GDM1 (cell line): ENCODE data around the gene GRB14.
"Not testable (repeated sequence)": the region's sequence is repeated elsewhere in the genome, so short reads cannot be mapped to it uniquely, and the experiment has no call there.

Experiments
- DNase-seq: peaks from one replicate; lab custom pipeline; 2025; lab: John Stamatoyannopoulos, UW

The GRB14 gene

DNA sequence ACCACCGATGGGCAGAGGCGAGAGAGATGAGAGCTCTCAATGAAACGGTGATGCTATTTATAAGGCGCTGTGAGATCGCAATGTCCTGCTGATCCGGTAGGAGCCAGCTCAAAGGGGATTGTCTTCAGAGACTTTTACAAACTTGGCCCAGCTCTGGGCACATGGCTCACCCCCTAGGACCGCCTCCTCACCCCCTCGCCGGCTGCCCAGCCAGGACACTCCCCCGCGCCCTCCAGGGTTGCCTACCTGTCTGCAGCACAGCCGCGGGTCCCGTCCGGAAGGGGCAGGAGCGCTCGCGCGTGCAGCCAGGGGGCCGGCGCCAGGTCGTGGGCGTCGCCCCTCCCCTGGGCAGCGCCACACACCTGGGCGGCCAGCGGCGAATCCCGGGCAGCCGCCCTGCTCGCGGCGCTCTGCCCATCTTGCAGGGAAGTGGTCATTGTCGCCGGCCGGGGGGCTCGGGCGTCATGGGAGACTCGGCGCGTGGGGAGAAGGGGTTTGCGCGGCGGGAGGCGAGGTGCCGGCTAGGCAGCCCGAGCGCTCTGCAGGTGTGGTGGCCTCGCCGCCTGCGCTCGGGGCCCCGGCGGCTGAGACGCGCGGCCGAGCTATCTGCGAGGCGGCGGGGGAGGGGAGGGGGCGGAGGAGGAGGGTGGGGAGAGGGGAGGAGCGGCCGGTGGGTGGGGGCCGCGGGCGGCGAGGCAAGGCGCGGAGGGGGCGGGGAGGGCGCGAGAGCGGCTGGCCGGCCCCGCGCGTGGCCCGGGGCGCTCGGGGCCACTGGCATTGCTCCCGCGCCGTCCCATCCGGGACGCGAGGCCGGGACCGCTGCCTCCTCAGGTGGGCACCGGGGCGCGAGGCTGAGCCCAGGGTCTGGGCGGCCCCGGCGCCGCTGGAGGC is at the start of gene GRB14:
Gene GRB14 (minus strand): TSS at position 610 of the 891 bp plus-strand sequence. CDS start 173 bp downstream, at position 437.
- no peak for DNase-seq

DNA sequence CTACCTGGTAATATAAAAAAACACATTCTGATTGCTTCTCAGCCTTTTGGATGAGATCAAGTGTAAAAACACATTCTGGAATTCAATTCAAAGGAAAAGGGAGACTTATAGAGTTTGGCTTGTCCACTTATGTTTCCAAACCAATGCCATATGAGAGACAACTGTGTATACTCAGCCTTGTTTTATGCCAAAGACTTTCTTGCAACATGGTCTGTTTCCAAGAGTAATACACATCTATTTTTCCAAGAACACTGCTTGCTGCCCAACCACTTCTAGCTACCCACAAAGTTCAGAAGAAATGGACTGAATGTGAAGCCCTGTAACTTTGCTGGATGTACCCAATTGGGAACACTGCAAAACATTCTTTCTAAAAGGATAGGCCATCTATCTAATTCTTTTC is 48.0 kb upstream of the GRB14 start:
- DNase-seq: no peak

DNA sequence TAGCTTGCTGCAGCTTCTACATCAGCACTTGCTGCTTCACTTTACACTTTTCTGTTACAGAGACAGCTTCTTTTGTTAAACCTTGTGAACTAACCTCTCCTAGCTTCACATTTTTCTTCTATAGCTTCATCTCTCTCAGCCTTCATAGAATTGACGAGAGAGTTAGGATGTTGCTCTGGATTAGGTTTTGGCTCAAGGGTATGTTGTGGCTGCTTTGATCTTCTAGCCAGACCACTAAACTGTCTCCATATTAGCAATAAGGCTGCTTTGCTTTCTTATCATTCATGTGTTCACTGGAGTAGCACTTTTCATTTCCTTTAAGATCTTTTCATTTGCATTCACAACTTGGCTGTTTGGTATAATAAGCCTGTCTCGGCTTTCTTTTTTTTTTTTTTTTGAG is 46.3 kb upstream of the GRB14 start:
- no peak for DNase-seq

DNA sequence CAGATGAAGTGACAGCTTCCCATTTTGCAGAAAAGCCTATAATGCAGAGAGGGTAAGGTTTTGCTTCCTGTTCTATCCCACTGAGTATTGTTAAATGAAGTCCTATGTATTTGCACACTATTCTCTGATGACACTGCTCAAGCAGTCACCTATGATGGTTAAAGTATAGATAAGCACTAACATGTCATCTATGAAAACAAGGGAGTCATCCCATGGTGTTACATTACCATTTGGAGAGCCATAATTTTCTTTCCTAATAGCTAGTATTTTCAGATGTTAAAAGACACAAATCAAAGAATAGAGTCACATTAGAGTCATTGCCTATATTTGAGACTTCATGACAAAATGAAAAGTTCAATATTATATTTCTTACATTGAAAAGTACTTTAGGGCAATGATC is 42.8 kb upstream of the GRB14 start:
- DNase-seq: no peak

DNA sequence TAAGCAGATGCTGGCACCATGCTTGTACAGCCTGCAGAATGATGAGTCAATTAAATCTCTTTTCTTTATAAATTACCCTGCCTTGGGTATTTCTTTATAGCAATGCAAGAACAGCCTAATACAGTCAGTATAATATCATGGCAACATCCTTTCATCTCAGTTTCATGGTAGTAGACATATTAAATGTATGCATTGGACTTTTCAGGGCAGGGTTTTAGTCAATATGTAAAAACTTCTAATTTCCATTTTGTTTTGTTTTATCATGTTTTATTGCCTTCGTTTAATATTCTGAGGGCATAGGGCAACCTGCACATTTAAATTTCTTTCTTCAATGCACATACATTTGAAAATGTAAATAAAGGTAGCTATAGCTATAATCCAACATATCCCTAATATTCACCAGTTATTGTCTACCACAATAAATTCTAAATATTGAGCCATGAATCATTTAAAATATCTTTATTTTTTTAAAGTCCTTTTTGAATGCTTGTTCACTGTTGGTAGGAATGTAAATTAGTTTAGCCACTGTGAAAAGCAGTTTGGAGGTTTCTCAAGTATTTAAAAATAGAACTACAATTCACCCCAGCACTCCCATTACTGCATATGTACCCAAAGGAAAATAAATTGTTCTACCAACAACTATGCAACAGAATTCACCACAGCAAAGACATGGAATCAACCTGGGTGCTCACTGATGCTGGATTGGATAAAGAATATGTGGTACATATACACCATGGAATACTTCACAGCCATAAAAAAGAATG is 41.8 kb upstream of the GRB14 start:
- no peak for DNase-seq

DNA sequence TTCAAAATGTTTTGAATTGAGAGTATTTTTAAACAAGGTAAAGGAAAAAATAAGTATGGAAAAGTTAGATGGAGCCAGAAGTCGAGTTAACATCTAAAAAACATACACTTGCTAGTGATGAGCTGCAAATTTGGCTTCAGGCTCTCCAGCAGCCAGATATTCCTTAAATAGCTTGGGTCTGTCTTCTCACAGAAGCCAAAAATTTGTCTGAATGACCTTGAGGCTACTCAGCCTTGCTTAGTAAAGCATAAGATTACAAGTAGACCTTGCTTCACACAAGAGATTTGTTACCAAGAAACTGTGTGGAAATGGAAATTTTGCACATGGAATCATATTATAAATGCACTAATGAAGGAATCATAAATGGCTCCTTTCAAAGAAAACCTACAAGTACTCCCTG is 40.8 kb upstream of the GRB14 start:
- no peak for DNase-seq

DNA sequence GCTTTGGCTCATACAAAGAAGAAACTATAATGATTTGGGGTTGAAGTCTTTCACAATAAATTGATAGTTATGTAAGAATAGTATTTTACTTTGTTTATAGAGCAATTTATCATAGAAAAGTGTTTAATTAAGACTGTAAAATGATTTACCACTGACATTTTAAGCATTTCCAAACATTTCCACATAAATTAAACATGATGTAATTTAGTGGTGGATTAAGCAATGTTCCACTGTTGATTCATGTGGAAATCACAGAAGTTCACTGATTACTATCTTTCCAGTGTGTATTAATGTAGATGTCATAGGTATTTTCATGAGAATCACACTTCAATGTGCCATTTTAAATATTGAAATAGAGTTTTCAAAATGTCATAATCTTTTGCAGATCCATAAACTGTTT is 40.1 kb upstream of the GRB14 start:
- DNase-seq: no peak

DNA sequence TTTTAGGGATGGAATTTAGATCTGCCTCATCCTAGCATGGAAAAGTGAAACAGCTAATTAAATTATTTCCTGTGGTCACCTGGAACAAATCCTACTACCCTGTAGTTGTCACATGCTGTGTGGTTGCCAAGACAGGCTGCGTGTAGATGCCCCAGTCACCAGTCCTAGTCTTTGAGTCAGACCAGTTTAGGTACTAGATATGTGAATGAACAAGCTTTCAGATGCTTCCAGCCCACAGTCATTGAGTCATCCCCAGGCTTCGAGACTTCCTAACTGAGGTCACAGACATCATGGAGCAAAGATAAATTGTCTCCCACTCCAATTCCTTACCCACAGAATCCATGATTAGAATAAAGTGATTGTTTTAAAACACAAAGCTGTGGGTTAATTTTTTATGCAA is 35.8 kb upstream of the GRB14 start:
- DNase-seq: no peak

DNA sequence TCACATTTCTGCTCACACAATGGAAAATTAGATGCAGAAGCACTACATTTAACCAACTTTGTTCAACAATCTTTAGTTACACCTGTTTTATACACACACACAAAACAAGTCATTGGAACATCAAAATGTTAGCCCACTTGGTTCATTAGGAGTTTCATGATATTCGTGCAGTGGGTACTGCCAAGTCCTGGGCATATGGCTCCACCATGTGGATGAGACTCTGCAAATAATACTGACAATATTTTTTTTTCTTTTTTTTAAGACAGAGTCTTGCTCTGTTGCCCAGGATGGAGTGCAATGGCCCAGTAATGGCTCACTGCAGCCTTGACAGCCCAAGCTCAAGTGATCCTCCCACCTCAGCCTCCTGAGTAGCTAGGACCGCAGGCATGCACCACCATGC is 34.5 kb upstream of the GRB14 start:
- no peak for DNase-seq

DNA sequence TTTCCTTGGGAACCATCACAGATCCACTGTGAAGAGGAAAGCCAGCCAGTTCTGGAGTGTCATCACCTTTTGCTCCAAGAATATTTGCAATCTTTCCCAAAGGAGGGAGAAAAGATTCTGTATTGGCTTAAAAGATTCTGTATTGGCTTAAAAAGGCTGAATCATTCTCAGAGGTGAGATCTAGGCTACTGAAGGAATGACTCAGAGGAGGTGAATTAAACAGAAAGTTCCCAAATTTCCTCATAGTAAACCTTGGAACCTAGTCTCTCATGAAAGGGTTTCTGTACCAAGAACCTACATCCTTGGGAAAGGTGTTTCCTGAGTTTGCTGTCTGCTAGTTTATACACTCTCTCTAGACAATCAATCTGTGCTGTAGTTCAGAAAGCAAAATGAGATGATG is 34.1 kb upstream of the GRB14 start:
- DNase-seq: no peak

DNA sequence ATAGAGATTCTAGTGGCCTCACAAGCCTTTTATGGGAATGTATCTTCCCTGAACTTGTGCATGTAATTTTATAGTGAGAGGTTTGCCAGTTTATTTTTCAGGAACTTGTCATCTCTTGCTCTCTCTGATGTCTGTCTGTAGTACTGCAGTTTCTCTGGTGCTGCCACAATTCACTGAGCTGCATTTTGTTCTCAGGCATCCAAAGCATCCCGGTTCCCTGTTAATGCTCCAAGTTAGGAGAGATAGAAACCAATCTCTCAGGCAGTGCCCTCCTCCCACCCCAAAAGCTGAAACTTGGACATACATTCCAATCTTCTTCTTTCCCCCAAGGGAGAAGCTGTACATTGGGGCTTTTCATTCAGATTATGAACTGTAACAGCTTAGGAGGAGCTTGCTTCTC is 30.1 kb upstream of the GRB14 start:
- no peak for DNase-seq

DNA sequence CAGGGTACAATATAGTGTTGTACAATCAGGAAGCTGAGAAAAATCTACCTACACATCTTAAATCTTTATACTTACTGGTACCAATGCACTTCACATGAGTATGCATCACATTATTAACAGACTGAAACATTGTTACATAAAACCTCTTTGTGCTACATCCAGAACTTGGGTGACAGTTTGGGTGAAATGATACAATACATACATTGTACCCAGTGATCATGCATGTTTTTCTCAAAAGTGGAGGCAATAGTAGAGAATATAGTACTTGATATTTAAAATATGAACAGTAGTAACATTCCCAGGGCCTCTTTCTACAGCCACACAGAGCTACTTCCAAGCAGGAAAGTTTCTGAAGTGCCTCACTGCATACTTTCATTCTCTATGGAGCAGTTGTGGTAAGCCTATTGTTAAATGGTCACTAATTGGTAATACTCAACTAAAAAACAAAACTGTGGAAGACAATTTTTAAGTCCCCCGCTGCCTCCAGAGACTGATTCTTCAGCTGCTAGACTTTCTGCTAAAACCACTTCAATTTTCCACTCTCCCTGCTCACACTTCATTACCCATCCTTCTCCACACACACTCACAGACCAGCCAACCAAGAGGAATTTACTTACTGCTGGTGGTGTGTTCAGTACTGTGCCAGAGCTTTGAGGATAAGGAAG is 22.9 kb upstream of the GRB14 start:
- DNase-seq: no peak

DNA sequence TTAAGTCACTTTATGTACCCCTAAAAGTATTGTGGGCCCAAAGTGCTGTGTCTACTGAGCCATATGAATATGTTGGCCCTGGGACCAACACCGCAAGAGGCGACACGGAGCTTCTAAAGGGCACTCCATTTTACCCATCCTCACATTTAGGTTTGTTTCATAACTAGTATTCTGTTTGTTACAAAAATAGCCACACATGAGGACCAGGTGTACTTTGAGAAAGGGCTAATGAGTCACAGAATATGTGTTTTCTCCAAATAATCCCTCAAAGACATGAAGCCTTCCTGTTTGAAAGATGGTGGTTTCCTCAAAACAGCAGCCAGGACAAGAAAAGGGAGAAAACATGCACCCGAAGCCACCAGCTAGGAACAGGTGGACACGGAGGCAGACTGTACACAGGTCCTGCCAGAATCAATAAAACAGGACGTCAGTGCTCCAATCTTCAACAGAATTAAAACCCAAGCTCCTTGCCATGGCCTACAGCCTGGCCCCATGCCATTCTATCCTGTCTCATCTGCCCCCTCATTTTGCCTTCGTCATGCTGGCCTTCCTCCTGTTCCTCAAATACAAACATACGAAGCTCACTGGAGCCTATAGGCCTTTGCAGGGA is 21.8 kb upstream of the GRB14 start:
- DNase-seq: no peak

DNA sequence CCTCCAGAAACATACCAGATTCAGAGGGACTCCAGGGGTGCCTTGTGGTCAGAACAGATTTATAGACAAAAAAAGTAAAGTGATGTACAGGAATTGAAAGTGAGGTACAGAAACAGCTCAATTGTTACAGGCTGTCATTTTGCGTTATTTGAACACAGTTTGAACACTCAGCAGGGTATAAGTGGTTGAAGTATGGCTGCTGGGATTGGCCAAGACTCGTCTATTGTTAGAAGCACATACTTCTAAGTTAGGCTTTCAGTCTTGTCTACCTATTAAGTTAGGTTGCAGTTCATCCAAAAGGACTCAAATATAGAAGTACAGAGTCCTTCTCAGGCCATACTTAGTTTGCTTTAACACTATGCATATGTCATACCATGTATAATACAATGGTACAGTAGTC is 21.0 kb upstream of the GRB14 start:
- DNase-seq: no peak

DNA sequence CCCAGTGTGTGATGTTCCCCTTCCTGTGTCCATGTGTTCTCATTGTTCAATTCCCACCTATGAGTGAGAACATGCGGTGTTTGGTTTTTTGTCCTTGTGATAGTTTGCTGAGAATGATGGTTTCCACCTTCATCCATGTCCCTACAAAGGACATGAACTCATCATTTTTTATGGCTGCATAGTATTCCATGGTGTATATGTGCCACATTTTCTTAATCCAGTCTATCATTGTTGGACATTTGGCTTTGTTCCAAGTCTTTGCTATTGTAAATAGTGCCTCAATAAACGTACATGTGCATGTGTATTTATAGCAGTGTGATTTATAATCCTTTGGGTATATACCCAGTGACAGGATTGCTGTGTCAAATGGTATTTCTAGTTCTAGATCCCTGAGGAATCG is 7.0 kb upstream of the GRB14 start:
- not testable (repeated sequence) for DNase-seq

DNA sequence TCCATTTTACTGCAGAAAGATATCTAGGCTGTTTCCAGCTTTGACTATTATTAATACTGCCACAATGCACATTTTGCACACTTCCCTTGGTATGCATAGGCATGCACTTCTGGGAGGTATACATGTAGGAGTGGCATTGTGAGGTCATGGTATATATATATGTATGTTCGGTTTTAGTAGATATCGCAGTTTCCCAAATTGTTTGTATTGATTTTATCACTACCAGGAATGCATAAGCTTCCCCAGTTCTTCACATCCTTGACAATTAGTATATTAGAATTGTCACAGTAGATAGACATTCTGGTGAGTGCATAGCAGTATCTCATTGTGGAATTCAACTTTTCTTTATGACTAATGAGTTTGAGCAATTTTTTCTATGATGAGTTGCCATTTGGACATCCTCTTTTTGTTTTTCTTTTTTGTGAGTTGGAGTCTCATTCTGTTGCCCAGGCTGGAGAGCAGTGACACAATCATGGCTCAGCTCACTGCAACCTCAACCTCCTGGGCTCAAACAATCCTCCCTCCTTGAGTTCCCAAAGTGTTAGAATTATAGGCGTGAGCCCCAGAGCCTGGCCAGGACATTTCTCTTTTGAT is 4.2 kb upstream of the GRB14 start:
- DNase-seq: no peak

DNA sequence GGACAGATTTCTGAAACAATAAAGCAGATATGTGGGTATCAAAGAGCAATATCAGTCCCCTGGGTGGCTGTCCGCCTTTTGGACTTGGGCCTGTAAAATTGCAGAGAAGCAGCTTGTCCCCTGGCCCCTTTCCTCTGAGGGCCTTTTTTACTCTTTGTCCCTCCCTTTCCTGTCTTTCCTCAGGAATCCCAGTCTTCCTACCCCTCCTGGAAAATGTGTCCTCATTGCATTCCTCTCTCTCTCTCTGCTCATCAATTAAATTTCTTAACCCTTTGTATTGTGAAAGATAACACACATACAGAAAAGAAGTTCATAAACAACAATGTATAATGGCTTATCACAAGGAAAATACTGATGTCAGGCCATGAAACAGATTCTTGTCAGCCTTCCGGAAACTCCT is 3.0 kb upstream of the GRB14 start:
- no peak for DNase-seq

DNA sequence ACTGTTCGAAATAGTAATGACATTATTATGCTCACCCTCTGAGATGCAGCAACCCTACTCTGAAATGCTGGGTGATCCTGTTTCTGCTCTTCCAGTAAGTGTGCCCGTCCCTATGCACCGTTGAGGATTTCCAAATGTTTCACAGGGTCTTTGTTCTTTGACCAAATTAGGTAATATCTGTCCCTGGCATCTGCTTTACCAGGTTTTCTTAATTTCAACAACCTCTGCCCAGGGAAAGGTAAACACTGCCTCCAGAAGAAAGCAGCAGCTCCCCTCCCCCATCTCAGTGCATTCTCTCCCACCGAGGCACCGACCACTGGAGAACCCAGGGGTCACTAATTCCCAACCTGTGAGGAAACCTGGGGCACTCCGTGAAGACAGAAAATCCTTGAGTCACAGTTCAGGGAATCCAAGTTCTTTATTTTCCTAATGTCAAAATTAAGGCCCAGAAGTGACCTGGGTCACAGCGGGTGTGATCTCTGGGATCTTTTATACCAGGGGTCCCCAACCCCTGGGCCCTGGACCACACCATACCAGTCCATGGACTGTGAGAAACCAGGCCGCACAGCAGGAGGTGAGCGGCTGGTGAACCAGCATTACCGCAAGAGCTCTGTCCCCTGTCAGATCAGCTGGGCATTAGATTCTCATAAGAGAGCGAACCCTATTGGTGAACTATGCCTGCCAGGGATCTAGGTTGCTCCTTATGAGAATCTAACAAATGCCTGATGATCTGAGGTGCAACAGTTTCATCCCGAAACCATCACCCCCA is 1.2 kb upstream of the GRB14 start:
- DNase-seq: no peak

DNA sequence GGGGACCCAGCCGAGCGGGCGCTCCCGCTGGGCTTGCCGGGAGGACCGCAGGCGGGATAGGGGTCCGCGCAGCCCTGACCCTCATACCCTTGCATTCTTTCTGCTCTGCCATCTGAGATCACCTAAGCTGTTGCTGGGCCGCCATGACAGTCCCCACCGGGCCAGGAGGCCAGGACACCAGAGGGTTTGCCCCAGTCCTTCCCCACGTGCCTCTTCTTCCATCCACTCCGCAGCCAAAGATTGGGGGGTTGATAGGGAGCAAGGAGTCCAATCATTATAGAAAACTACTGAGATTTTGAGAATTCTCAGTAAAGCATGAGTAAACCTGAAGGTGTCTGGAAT is 453 bp upstream of the GRB14 start:
- DNase-seq: no peak

DNA sequence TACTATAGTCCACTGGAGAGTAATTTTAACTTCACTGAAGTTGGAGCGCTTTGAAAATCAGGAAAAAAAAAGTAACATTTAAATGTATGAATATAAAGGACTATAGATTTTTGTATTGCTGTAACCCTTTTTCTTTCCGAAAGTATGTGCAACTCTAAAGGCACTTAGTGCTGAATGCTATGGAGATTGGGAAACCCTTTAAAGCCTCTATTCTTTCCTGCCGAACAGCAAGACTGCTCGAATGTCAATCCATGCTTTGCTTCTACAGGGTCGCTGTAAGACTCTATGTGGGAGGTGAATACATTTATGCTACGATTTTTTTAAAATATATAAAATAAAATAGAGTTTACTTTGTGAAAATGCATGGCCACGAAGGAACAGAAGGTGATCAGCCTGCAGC is 825 bp downstream of the GRB14 start:
- DNase-seq: no peak

DNA sequence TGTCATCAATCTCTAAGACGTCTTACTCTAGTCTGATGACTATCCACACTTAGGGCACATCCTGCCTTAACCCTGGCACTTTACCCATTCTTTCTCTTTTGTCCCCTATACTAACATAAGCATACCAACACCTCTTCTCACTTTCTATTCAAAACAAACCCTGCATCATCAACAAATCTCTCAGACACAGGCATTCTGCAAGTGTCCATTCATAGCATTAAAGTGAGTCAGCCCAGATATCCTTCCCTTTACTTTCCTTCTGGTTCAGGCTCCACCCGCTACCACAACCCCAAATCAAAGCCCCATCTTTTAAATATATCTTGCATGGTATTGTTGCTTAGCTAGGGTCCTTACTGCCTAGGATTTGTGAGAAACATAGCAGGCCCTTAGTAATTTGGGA is 3.8 kb downstream of the GRB14 start:
- no peak for DNase-seq
